OCI-LY1 (cell line): ENCODE measurements around the gene NCF4.

Experiments
- H2AFZ ChIP-seq: fragments of 200-600 bp; sonication (generic), shearing (Covaris generic); 2 replicates; pipeline ENCODE4 v1.6.0; 2014; ENCODE audit warnings: antibody characterized with exemption, mild to moderate bottlenecking, low read length
- H3F3A ChIP-seq: fragments of 200-600 bp; sonication (generic), shearing (Covaris generic); 2 replicates; pipeline ENCODE4 v1.6.0; 2014; ENCODE audit warnings: mild to moderate bottlenecking, antibody characterized with exemption, low read length, moderate library complexity; ENCODE audit not compliant: insufficient read depth
- H3K27ac ChIP-seq: fragments of 200-600 bp; sonication (generic); 2 replicates; pipeline ENCODE4 v1.5.1; 2014; ENCODE audit warnings: low read length, mixed run types, mild to moderate bottlenecking, low read depth; ENCODE audit not compliant: poor library complexity, severe bottlenecking
- H3K27me3 ChIP-seq: fragments of 200-600 bp; sonication (generic); 2 replicates; pipeline ENCODE4 v1.6.0; 2014; ENCODE audit warnings: antibody characterized with exemption, mild to moderate bottlenecking, low read length, moderate library complexity; ENCODE audit not compliant: insufficient read depth
- H3K36me3 ChIP-seq: fragments of 200-600 bp; sonication (generic); 2 replicates; pipeline ENCODE4 v1.6.1; 2014; ENCODE audit warnings: mild to moderate bottlenecking, antibody characterized with exemption, low read length, moderate library complexity, mixed read lengths; ENCODE audit not compliant: insufficient read depth
- H3K4me1 ChIP-seq: fragments of 200-600 bp; sonication (generic); 2 replicates; pipeline ENCODE4 v1.5.1; 2014; ENCODE audit warnings: mild to moderate bottlenecking, low read length, moderate library complexity; ENCODE audit not compliant: insufficient read depth, severe bottlenecking
- H3K4me2 ChIP-seq: fragments of 200-600 bp; sonication (generic), shearing (Covaris generic); 2 replicates; pipeline ENCODE4 v1.6.1; 2014; ENCODE audit warnings: low read length
- H3K4me3 ChIP-seq: fragments of 200-600 bp; sonication (generic); 2 replicates; pipeline ENCODE4 v1.5.1; 2014; ENCODE audit warnings: low read length, low read depth, mild to moderate bottlenecking, mixed read lengths; ENCODE audit not compliant: poor library complexity, severe bottlenecking
- H3K79me2 ChIP-seq: fragments of 200-600 bp; shearing (Covaris generic); 2 replicates; pipeline ENCODE4 v1.6.1; 2016; ENCODE audit warnings: mixed run types, low read length, mixed read lengths; ENCODE audit not compliant: insufficient read depth
- H3K9ac ChIP-seq: fragments of 200-600 bp; sonication (generic), shearing (Covaris generic); 2 replicates; pipeline ENCODE4 v1.6.1; 2014; ENCODE audit warnings: mild to moderate bottlenecking, low read length, mixed read lengths
- H3K9me2 ChIP-seq: fragments of 200-600 bp; sonication (generic), shearing (Covaris generic); 2 replicates; pipeline ENCODE4 v1.6.1; 2014; ENCODE audit warnings: low read depth, mild to moderate bottlenecking, low read length, mixed read lengths
- H3K9me3 ChIP-seq: fragments of 200-600 bp; shearing (Covaris generic); 2 replicates; pipeline ENCODE4 v1.6.1; 2014; ENCODE audit warnings: low read length, mixed read lengths
- H4K20me1 ChIP-seq: fragments of 200-600 bp; sonication (generic), shearing (Covaris generic); 2 replicates; pipeline ENCODE4 v1.6.0; 2016; ENCODE audit warnings: mild to moderate bottlenecking, low read length; ENCODE audit not compliant: insufficient read depth
- EZH2 ChIP-seq: fragments of 200-600 bp; sonication (generic), shearing (Covaris generic); IDR thresholded peaks from 2 replicates; pipeline ENCODE4 v1.8.0; 2017; ENCODE audit warnings: borderline replicate concordance, mixed run types, mild to moderate bottlenecking, antibody characterized with exemption, low read length, moderate library complexity, mixed read lengths
- TF ChIP-seq, protein P1 (sequence below): fragments of 200-600 bp; sonication (generic), shearing (Covaris generic); IDR thresholded peaks from 2 replicates; pipeline ENCODE4 v1.5.1; 2017; ENCODE audit warnings: mild to moderate bottlenecking, antibody characterized with exemption, low read length, moderate library complexity, mixed read lengths

The NCF4 gene

DNA sequence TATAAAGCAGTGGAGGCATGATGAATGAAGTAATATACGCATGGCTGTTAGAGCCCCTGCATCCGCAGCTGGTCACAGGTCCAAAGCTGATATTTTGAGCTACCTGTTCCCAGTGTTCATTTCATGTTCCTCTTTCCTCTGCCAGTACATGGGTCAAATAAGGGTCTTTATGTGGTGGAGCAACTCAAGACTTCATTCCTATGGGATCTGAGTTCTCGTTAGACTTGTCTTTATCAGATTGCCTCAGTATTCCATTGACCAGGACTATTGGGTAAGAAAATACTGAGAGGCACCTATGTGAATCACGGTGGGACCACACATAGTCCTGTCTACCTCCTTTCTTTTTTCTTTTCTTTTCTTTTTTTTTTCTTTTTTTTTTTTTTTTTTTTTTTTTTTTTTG lies 25.2 kb downstream of the NCF4 start:
- TF ChIP-seq, protein P1, sequence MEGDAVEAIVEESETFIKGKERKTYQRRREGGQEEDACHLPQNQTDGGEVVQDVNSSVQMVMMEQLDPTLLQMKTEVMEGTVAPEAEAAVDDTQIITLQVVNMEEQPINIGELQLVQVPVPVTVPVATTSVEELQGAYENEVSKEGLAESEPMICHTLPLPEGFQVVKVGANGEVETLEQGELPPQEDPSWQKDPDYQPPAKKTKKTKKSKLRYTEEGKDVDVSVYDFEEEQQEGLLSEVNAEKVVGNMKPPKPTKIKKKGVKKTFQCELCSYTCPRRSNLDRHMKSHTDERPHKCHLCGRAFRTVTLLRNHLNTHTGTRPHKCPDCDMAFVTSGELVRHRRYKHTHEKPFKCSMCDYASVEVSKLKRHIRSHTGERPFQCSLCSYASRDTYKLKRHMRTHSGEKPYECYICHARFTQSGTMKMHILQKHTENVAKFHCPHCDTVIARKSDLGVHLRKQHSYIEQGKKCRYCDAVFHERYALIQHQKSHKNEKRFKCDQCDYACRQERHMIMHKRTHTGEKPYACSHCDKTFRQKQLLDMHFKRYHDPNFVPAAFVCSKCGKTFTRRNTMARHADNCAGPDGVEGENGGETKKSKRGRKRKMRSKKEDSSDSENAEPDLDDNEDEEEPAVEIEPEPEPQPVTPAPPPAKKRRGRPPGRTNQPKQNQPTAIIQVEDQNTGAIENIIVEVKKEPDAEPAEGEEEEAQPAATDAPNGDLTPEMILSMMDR = no peak
- no peak for TF ChIP-seq EZH2
- H3K9me3 ChIP-seq = peaks cover 6% of the 10 kb centered on the region; the same call in 1 of the 2 replicates
- H2AFZ ChIP-seq = no peak overlapping the region
- H3K79me2 ChIP-seq = no peaks in the 10 kb centered on the region
- no peak overlapping the region for H3K4me3 ChIP-seq
- H3K27ac ChIP-seq = no peak overlapping the region
- no peaks in the 10 kb centered on the region for H3K36me3 ChIP-seq
- H4K20me1 ChIP-seq = no peaks in the 10 kb centered on the region
- H3K9me2 ChIP-seq = no peaks in the 10 kb centered on the region
- no peaks in the 10 kb centered on the region; the same call in 1 of the 2 replicates for H3K27me3 ChIP-seq
- no peak overlapping the region for H3K4me2 ChIP-seq
- H3K9ac ChIP-seq = no peak overlapping the region
- no peaks in the 10 kb centered on the region for H3K4me1 ChIP-seq
- H3F3A ChIP-seq = no peaks in the 10 kb centered on the region

DNA sequence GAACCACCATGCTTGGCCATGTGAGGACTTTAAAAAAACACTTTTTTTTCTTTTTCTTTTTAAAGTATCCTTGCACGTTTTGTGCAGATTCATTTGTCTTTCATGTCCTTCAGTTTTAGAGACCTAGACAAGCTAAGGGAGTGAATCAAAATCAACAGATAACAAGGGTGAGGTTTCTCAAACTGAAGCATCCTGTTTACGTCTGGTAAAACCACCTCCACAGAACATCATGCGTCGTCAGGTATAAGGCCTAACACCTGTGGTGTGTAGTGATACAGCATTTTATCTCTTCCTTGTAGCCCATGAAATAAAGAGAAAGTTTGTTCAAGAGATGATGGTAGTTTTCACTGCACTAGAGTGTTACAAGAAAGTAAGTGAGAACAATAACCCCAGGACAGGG lies 26.4 kb downstream of the NCF4 start:
- Histone ChIP-seq H3K9me3 (no peaks in the 10 kb centered on the region), H3K9me2 (no peaks in the 10 kb centered on the region), H3K4me2 (no peak overlapping the region), H3K36me3 (no peaks in the 10 kb centered on the region), H3K4me1 (no peaks in the 10 kb centered on the region), H3K27me3 (no peaks in the 10 kb centered on the region; the same call in 1 of the 2 replicates), H3F3A (no peaks in the 10 kb centered on the region), H2AFZ (no peak overlapping the region), H3K4me3 (no peak overlapping the region), H4K20me1 (no peaks in the 10 kb centered on the region), H3K79me2 (no peaks in the 10 kb centered on the region), H3K27ac (no peak overlapping the region), H3K9ac (no peak overlapping the region)
- no peak for TF ChIP-seq EZH2
- TF ChIP-seq, protein P1 = no peak

DNA sequence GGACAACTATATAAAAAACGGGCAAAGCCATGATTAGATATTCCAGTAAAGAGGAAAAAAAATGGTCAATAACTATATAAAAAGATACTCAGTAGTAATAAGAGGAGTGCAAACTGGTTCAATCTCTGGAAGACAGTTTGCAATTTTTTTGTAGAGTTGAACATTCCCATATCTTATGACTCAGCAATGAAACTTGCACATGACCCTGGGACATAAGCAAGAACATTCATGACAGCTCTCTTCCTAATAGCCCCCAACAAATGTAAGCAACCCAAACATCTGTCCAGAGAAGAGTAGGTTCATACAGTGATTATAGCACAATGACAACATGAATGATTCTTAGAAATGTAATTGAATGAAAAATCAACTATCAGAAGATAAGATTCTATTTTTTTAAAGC lies 30.8 kb downstream of the NCF4 start:
- no peaks in the 10 kb centered on the region for H3K9me3 ChIP-seq
- H3K27me3 ChIP-seq = no peaks in the 10 kb centered on the region
- no peaks in the 10 kb centered on the region for H3K4me1 ChIP-seq
- no peak overlapping the region for H3K9ac ChIP-seq
- no peaks in the 10 kb centered on the region for H3K9me2 ChIP-seq
- no peaks in the 10 kb centered on the region for H3K79me2 ChIP-seq
- H3K27ac ChIP-seq = no peak overlapping the region
- H3K36me3 ChIP-seq = no peaks in the 10 kb centered on the region
- no peak overlapping the region for H3K4me3 ChIP-seq
- no peaks in the 10 kb centered on the region for H4K20me1 ChIP-seq
- no peak overlapping the region for H3K4me2 ChIP-seq
- no peaks in the 10 kb centered on the region for H3F3A ChIP-seq
- TF ChIP-seq, protein P1 = no peak
- no peak for TF ChIP-seq EZH2
- no peak overlapping the region for H2AFZ ChIP-seq
